GM12892 (cell line): ENCODE measurements around the gene OSR1.
"Not testable (repeated sequence)": the region's sequence is repeated elsewhere in the genome, so short reads cannot be mapped to it uniquely, and the experiment has no call there.

Source experiments
- DNase-seq: peaks from one replicate; pipeline ENCODE4 v3.0.0; 2011; ENCODE audit not compliant: insufficient read length
- FAIRE-seq: peaks from 2 replicates; lab custom pipeline; 2011; peaks lifted over from hg19 to GRCh38; lab: Jason Lieb, UNC
- POLR2A ChIP-seq: IDR thresholded peaks from 2 replicates; pipeline ENCODE4 v1.6.1; 2011; ENCODE audit warnings: low read depth, low read length, control low read depth
- POLR2AphosphoS5 ChIP-seq: IDR thresholded peaks from 2 replicates; pipeline ENCODE4 v1.6.1; 2011; ENCODE audit warnings: low read depth, low read length, control low read depth
- TAF1 ChIP-seq: IDR thresholded peaks from 2 replicates; pipeline ENCODE4 v1.6.1; 2011; ENCODE audit warnings: low read depth, mild to moderate bottlenecking, control low read depth, low read length, borderline replicate concordance

The OSR1 gene

DNA sequence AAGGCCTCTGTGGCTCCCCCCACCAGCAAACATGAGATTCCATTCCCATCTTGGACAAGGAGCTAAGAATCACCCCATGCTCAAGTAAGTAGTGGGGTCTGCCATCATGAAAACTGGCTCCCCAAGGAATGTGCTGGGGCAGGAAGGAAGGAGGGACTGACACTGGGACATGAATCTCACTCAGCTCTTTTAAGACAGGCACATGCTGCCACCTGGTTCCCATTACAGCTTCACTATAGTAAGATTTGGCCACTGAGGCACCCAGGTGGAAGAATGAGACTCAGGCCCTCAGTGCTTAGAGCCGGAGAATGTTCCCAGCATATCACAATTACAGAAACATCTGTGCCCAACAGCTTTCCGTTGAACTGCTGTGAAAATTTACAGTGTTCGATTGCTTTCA, 38.7 kb downstream of the OSR1 start:
- FAIRE-seq (no peak), DNase-seq (no peak)
- TF ChIP-seq TAF1 (no peak), POLR2AphosphoS5 (no peak), POLR2A (no peak)

DNA sequence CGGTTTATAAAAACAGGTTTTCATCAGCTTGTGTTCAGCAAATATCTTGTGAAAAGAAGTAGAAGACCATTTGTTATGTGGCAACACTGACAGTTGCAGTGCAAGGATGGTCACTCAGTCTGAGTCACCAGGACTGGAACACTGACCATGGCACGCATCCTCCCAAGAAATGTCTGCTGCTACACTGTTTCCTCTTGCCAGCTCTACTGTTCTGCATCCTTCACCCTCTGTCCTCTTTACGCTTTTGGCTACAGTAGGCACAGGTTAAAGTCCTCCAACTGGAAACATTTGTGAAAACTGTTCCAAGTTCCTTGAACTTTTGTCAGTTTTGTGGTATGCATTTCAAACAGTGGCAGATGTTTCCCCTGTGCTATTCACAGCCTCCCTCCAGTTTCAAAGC, 39.4 kb downstream of the OSR1 start:
- FAIRE-seq (no peak), DNase-seq (no peak)
- TF ChIP-seq POLR2A (no peak), POLR2AphosphoS5 (no peak), TAF1 (no peak)

DNA sequence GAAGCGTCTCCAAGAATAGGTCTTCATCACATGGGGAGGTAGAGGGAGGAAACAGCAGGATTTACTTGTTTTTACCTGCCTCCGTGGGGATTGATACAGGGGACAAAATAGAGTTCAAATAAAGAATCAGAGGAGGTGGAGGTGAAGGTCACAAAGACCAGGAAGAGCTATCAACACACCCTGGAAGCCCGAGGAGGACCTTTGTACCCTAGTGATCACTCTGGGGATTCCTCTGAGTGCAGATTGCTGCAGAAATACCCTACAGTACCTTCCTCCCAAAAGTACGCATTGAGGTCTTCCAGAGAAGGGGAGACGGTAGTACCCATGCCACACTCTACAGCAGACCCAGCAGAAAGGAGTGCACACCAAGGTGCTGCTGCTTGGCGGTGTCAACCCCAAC, 44.9 kb downstream of the OSR1 start:
- FAIRE-seq (no peak), DNase-seq (no peak)
- TF ChIP-seq POLR2A (no peak), TAF1 (no peak), POLR2AphosphoS5 (no peak)

DNA sequence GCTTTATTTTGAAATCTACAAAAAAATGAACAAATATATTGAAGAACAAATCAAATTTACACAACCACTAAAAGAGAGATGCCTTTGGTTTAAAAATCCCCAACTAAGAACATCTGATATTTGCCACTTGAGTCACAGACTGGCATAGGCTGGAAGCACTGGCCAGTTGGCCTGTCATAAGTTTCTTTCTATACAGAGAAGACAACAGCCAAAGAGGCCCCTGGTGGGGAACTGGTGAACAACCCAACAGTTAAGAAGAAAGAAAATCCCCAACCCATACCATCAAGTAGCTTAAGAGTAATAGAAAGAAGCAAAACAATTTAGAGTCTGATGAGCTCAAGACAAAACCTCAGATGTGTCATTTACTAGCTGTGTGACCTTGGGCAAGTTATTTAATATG, 45.5 kb downstream of the OSR1 start:
- FAIRE-seq, result no peak
- DNase-seq, result no peak
- TF ChIP-seq POLR2AphosphoS5 (no peak), POLR2A (no peak), TAF1 (no peak)

DNA sequence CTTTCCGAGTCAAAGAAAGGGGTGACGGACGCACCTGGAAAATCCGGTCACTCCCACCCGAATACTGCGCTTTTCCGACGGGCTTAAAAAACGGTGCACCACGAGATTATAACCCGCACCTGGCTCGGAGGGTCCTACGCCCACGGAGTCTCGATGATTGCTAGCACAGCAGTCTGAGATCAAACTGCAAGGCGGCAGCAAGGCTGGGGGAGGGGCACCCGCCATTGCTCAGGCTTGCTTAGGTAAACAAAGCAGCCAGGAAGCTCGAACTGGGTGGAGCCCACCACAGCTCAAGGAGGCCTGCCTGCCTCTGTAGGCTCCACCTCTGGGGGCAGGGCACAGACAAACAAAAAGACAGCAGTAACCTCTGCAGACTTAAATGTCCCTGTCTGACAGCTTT, 52.4 kb downstream of the OSR1 start:
- DNase-seq, FAIRE-seq: not testable (repeated sequence)

DNA sequence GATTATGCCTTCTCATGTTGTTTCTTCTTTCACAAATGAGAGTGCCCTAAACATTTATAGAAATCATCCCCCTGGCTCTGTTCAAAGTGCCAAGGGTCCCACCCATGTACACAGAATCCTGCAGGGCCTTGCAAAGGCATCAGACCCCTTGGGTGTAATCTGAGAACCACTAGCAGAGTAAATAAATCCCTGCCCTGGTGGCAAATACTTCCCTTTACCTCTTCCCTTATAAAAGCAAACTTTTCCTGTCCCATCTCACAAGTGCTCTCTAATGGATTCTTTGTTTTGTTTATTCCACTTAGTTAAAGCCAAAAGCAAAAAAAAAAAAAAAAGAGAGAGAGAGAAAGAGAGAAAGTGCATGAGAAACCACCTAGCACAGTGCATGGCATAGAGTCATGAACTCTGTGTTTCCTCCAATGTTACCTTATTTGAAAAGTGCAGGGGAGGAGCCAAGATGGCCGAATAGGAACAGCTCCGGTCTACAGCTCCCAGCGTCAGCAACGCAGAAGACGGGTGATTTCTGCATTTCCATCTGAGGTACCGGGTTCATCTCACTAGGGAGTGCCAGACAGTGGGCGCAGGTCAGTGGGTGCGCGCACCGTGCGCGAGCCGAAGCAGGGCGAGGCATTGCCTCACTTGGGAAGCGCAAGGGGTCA, 52.9 kb downstream of the OSR1 start:
- FAIRE-seq, DNase-seq: not testable (repeated sequence)

DNA sequence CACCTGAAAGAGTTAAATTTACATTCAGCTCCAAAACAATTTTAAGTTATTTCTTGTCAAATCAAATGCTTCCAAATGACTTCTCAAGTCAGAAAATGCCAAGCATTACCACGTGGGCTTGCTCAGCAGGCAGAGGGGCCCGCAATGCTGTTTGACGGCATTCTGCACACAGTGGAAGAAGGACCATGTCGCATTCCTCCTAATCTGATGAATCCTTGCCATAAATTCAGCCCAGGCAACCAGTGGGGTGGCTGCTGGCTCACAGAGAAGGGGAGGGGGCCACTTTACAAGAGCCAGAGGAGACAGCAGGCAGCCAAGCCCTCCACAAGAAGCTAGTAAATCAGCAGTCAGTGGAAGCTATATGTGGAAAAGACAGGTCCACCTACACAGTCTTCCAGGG, 56.7 kb downstream of the OSR1 start:
- FAIRE-seq (no peak), DNase-seq (no peak)
- no peak for TF ChIP-seq POLR2A
- TF ChIP-seq POLR2AphosphoS5, result no peak
- TF ChIP-seq TAF1, result no peak
